Keratinocyte (primary cell): ENCODE measurements around the gene D2HGDH. TPM values are rescaled to one million over a fixed set of nuclear protein-coding genes. Genes with fewer than 3 reads are reported as not detected.

Experiments
- DNase-seq: peaks from one replicate; pipeline ENCODE4 v3.0.0-alpha.2; 2011; ENCODE audit warnings: low read depth, missing footprints, low spot score
- FAIRE-seq: peaks from 2 replicates; lab custom pipeline; 2011; peaks lifted over from hg19 to GRCh38; lab: Jason Lieb, UNC
- H2AFZ ChIP-seq: 2 replicates; pipeline ENCODE4 v1.6.0; 2012; ENCODE audit warnings: low read length, control low read depth, inconsistent platforms; ENCODE audit not compliant: control insufficient read depth
- H3K27ac ChIP-seq: 2 replicates; pipeline ENCODE4 v1.5.1; 2011; ENCODE audit warnings: low read length; ENCODE audit not compliant: control insufficient read depth, insufficient read depth
- H3K27me3 ChIP-seq: 3 replicates; pipeline ENCODE4 v1.6.0; 2011; ENCODE audit warnings: low read length; ENCODE audit not compliant: control insufficient read depth, insufficient read depth; ENCODE audit errors: extremely low read depth
- H3K36me3 ChIP-seq, 2 experiments: 2 replicates in 1 of 2; 3 replicates in 1 of 2; pipeline ENCODE4 v1.5.1; 2011; ENCODE audit warnings: low read length in 2 of 2, mild to moderate bottlenecking in 1 of 2; ENCODE audit not compliant: control insufficient read depth in 2 of 2, insufficient read depth in 2 of 2; ENCODE audit errors: extremely low read depth in 1 of 2
- H3K4me1 ChIP-seq: 3 replicates; pipeline ENCODE4 v1.5.1; 2011; ENCODE audit warnings: low read length; ENCODE audit not compliant: control insufficient read depth, insufficient read depth; ENCODE audit errors: extremely low read depth
- H3K4me2 ChIP-seq: 3 replicates; pipeline ENCODE4 v1.6.0; 2011; ENCODE audit warnings: low read depth, low read length; ENCODE audit not compliant: control insufficient read depth, insufficient read depth; ENCODE audit errors: extremely low read depth
- H3K4me3 ChIP-seq, 3 experiments: fragments of 200-600 bp in 1 of 3; sonication (generic) in 1 of 3; 2 replicates in 2 of 3; 3 replicates in 1 of 3; pipeline ENCODE4 v1.5.1; 2011 to 2016; ENCODE audit warnings: low read length in 3 of 3, mild to moderate bottlenecking in 3 of 3, control low read depth in 2 of 3, inconsistent platforms in 1 of 3, low read depth in 1 of 3, mixed read lengths in 1 of 3, mixed run types in 1 of 3, moderate library complexity in 1 of 3; ENCODE audit not compliant: control insufficient read depth in 2 of 3, insufficient read depth in 2 of 3; ENCODE audit errors: extremely low read depth in 1 of 3
- H3K79me2 ChIP-seq: 2 replicates; pipeline ENCODE4 v1.6.0; 2012; ENCODE audit warnings: low read length; ENCODE audit not compliant: control insufficient read depth, insufficient read depth
- H3K9ac ChIP-seq: 3 replicates; pipeline ENCODE4 v1.6.0; 2011; ENCODE audit warnings: low read length; ENCODE audit not compliant: control insufficient read depth, insufficient read depth; ENCODE audit errors: extremely low read depth
- H3K9me1 ChIP-seq: 3 replicates; pipeline ENCODE4 v1.6.0; 2011; ENCODE audit warnings: low read length; ENCODE audit not compliant: control insufficient read depth, insufficient read depth; ENCODE audit errors: extremely low read depth
- H3K9me3 ChIP-seq: 2 replicates; pipeline ENCODE4 v1.5.1; 2012; ENCODE audit warnings: low read depth, low read length; ENCODE audit not compliant: control insufficient read depth
- H4K20me1 ChIP-seq: 3 replicates; pipeline ENCODE4 v1.6.0; 2011; ENCODE audit warnings: low read length; ENCODE audit not compliant: control insufficient read depth, insufficient read depth; ENCODE audit errors: extremely low read depth
- EZH2 ChIP-seq: IDR thresholded peaks from one replicate; pipeline ENCODE4 v1.6.1; 2012; ENCODE audit warnings: inconsistent platforms, mild to moderate bottlenecking, low read length, moderate library complexity
- dilution Hi-C: fragments of 300-500 bp; cut with MboI; formaldehyde crosslinking; loops from one replicate; pipeline ENCODE4 v1.7.0; 2020; ENCODE audit warnings: low sequenced_read_pairs; ENCODE audit not compliant: extremely low pct_ligation_motif_present
- polyA plus RNA-seq, 5 experiments: library from polyadenylated mRNA; depleted of rRNA in 3 of 5; stranded (reverse) in 3 of 5; stranded (forward) in 1 of 5; unstranded in 1 of 5; fragments of >200 nt; gene quantifications; 1 replicate in 1 of 5; 2 replicates in 3 of 5; 3 replicates in 1 of 5; pipeline versions ENCODE4 v1.2.1 to v1.2.3, GENCODE V29; 2011 to 2012; ENCODE audit warnings: missing spikeins in 2 of 5, low read depth in 1 of 5, low replicate concordance in 1 of 5
- TF ChIP-seq, protein P1 (sequence below), 3 experiments: IDR thresholded peaks in 1 of 3; conservative IDR thresholded peaks in 1 of 3; optimal IDR thresholded peaks in 1 of 3; 2 replicates in 2 of 3; 3 replicates in 1 of 3; pipeline versions ENCODE3 to v1.5.1; 2011; ENCODE audit warnings: low read length in 3 of 3, mild to moderate bottlenecking in 3 of 3, moderate library complexity in 2 of 3, control low read depth in 1 of 3, inconsistent platforms in 1 of 3; ENCODE audit not compliant: insufficient read depth in 2 of 3; ENCODE audit errors: extremely low read depth in 1 of 3

D2HGDH gene
- polyA plus RNA-seq, 1 donor (not counting 4 experiments of a cell fraction or from before 2014, with no cell fraction given) = 5.4 TPM

DNA sequence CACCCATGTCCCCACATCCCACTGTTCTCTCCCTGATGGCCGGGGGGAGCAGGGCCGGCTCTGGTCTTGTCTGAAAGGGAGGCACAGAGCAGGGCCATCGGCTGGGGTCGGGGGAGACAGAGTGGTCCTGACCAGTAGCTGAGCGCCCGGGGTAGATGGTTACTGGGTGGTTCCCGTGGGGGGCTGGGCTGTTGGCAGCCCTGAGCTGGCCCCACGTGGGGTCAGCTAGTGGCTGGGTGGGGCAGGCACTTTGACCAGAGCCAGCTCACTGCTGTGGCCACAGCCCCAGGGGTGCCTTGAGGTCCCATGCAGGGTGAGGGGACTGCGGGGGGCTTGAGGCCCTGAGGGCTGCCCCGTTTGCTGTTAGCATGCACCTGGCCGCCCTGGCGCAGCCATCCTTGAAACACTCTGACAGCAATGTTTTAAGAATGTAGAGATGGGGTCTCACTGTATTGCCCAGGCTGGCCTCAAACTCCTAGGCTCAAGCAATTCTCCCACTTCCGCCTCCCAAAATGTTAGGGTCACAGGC is 62.2 kb downstream of the D2HGDH start:
- Histone ChIP-seq H3K36me3 (no peaks in the 10 kb centered on the region), H3K79me2 (no peaks in the 10 kb centered on the region), H3K9me1 (no peaks in the 10 kb centered on the region), H3K4me3 (no peak overlapping the region), H3K9me3 (no peaks in the 10 kb centered on the region), H4K20me1 (no peaks in the 10 kb centered on the region), H3K4me1 (no peaks in the 10 kb centered on the region), H3K27ac (no peak overlapping the region), H3K4me2 (no peak overlapping the region), H3K9ac (no peak overlapping the region), H2AFZ (no peak overlapping the region), H3K27me3 (no peaks in the 10 kb centered on the region)
- TF ChIP-seq EZH2 = no peak
- TF ChIP-seq, protein P1, sequence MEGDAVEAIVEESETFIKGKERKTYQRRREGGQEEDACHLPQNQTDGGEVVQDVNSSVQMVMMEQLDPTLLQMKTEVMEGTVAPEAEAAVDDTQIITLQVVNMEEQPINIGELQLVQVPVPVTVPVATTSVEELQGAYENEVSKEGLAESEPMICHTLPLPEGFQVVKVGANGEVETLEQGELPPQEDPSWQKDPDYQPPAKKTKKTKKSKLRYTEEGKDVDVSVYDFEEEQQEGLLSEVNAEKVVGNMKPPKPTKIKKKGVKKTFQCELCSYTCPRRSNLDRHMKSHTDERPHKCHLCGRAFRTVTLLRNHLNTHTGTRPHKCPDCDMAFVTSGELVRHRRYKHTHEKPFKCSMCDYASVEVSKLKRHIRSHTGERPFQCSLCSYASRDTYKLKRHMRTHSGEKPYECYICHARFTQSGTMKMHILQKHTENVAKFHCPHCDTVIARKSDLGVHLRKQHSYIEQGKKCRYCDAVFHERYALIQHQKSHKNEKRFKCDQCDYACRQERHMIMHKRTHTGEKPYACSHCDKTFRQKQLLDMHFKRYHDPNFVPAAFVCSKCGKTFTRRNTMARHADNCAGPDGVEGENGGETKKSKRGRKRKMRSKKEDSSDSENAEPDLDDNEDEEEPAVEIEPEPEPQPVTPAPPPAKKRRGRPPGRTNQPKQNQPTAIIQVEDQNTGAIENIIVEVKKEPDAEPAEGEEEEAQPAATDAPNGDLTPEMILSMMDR (optimal IDR thresholded peaks at IDR 0.05 in 1 of 3, IDR thresholded peaks at IDR 0.05 in 1 of 3, conservative IDR thresholded peaks at IDR 0.05 in 1 of 3; ENCODE audit: extremely low read depth in 1 of 3, insufficient read depth in 2 of 3, low read length in 3 of 3) = no peak
- DNase-seq (no peak), FAIRE-seq (no peak)
- dilution Hi-C loops = no loop called here

DNA sequence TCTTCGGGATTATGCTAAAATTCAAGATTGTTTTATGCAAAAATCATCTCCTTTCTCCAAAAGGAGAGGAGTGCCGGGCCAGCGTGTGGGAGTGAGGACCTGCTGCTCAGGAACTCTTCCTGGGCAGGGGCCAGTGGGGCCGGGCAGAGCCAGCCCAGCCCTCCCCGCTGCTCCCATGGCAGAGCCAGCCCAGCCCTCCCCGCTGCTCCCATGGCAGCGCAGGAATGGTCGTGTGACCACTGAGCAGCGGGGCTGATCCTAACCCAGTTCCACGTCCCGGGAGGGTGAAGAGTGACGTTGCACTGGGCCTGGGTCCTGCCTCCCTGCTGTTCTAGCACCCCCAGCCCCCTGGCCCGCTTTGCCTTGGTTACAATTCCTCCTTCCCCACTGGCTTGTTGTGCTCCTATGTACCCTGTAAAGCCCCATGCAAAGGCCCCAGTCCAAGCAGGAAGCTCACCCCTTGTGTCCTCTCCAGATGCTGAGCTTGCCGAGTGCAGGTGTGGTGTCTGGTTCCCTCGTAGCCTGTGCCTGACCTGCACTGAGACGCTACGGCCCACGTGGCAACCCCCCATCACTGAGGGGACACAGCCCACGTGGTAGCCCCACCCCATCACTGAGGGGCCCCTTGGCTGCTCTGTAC is 63.1 kb downstream of the D2HGDH start:
- Histone ChIP-seq H3K4me2 (no peak overlapping the region), H3K4me1 (no peaks in the 10 kb centered on the region), H2AFZ (no peak overlapping the region), H3K9me3 (no peaks in the 10 kb centered on the region), H3K27ac (no peak overlapping the region), H3K4me3 (no peak overlapping the region), H3K9ac (no peak overlapping the region), H4K20me1 (no peaks in the 10 kb centered on the region), H3K9me1 (no peaks in the 10 kb centered on the region), H3K79me2 (no peaks in the 10 kb centered on the region), H3K27me3 (no peaks in the 10 kb centered on the region), H3K36me3 (no peaks in the 10 kb centered on the region)
- no peak for FAIRE-seq
- dilution Hi-C loops = no loop called here
- no peak for TF ChIP-seq EZH2
- TF ChIP-seq, protein P1 (optimal IDR thresholded peaks at IDR 0.05 in 1 of 3, IDR thresholded peaks at IDR 0.05 in 1 of 3, conservative IDR thresholded peaks at IDR 0.05 in 1 of 3; ENCODE audit: extremely low read depth in 1 of 3, insufficient read depth in 2 of 3, low read length in 3 of 3) = no peak
- DNase-seq = no peak
